OCI-LY3 (cell line): Measurements from ENCODE around the gene PIP4K2C.
"Not testable (repeated sequence)": the region's sequence is repeated elsewhere in the genome, so short reads cannot be mapped to it uniquely, and the experiment has no call there.

Experiments
- EZH2phosphoT487 ChIP-seq: fragments of 200-600 bp; shearing (Covaris generic); IDR thresholded peaks from 2 replicates; pipeline ENCODE4 v1.6.1; 2018; ENCODE audit warnings: antibody characterized with exemption, mixed run types, low read depth
- TF ChIP-seq, protein P1 (sequence below): fragments of 200-600, 300-600 bp; sonication (generic); IDR thresholded peaks from 2 replicates; pipeline ENCODE4 v1.5.1; 2014; ENCODE audit warnings: antibody characterized with exemption, low read length, low read depth

GRCh38 chr12:57570438-57570837 lies 20.6 kb upstream of the PIP4K2C start:
- TF ChIP-seq, protein P1, sequence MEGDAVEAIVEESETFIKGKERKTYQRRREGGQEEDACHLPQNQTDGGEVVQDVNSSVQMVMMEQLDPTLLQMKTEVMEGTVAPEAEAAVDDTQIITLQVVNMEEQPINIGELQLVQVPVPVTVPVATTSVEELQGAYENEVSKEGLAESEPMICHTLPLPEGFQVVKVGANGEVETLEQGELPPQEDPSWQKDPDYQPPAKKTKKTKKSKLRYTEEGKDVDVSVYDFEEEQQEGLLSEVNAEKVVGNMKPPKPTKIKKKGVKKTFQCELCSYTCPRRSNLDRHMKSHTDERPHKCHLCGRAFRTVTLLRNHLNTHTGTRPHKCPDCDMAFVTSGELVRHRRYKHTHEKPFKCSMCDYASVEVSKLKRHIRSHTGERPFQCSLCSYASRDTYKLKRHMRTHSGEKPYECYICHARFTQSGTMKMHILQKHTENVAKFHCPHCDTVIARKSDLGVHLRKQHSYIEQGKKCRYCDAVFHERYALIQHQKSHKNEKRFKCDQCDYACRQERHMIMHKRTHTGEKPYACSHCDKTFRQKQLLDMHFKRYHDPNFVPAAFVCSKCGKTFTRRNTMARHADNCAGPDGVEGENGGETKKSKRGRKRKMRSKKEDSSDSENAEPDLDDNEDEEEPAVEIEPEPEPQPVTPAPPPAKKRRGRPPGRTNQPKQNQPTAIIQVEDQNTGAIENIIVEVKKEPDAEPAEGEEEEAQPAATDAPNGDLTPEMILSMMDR: not testable (repeated sequence)
- TF ChIP-seq EZH2phosphoT487: not testable (repeated sequence)
